Measurements from ENCODE around the gene XPO6.

Gene XPO6

GRCh38 chr16:28208824-28209223 is 2.9 kb downstream of the XPO6 start:
- DNase-seq: no peak

GRCh38 chr16:28208131-28208530 is 3.6 kb downstream of the XPO6 start:
- no peak for DNase-seq

- DNase-seq: no peak
These were observed 4.4 kb downstream of the XPO6 start for GRCh38 chr16:28207399-28207798.

GRCh38 chr16:28205974-28206373 is 5.8 kb downstream of the XPO6 start:
- no peak for DNase-seq

GRCh38 chr16:28205117-28205899 is 6.5 kb downstream of the XPO6 start:
- no peak for DNase-seq

GRCh38 chr16:28204622-28205021 is 7.1 kb downstream of the XPO6 start:
- no peak for DNase-seq

GRCh38 chr16:28204204-28204603 is 7.6 kb downstream of the XPO6 start:
- DNase-seq: no peak

GRCh38 chr16:28202147-28202746 is 9.5 kb downstream of the XPO6 start:
- no peak for DNase-seq

- DNase-seq: no peak
These were observed 11.1 kb downstream of the XPO6 start for GRCh38 chr16:28200661-28201060.

GRCh38 chr16:28196387-28196987 is 15.3 kb downstream of the XPO6 start:
- no peak for DNase-seq

- no peak for DNase-seq
These were observed 15.9 kb downstream of the XPO6 start for GRCh38 chr16:28195859-28196258.

- DNase-seq: no peak
These were observed 18.0 kb downstream of the XPO6 start for GRCh38 chr16:28193530-28194423.

- DNase-seq: no peak
These were observed 18.8 kb downstream of the XPO6 start for GRCh38 chr16:28192806-28193529.

GRCh38 chr16:28191364-28191960 is 20.3 kb downstream of the XPO6 start:
- no peak for DNase-seq

- DNase-seq: no peak
These were observed 22.5 kb downstream of the XPO6 start for GRCh38 chr16:28189245-28189644.

- no peak for DNase-seq
These were observed 23.5 kb downstream of the XPO6 start for GRCh38 chr16:28188085-28188916.

GRCh38 chr16:28187595-28188004 is 24.2 kb downstream of the XPO6 start:
- no peak for DNase-seq

- no peak for DNase-seq
These were observed 25.0 kb downstream of the XPO6 start for GRCh38 chr16:28186752-28187151.

GRCh38 chr16:28185696-28186095 is 26.1 kb downstream of the XPO6 start:
- no peak for DNase-seq

- no peak for DNase-seq
These were observed 27.1 kb downstream of the XPO6 start for GRCh38 chr16:28184625-28185024.

GRCh38 chr16:28183930-28184329 is 27.8 kb downstream of the XPO6 start:
- no peak for DNase-seq
